ENCODE data around the gene CORIN.
A peak's percentile ranks its signal among the peaks of the same experiment; 100 is the strongest.

Gene CORIN

GRCh38 chr4:47639531-47639930 is 198.3 kb downstream of the CORIN start:
- DNase-seq, result no peak

- DNase-seq, result no peak
These were observed 206.7 kb downstream of the CORIN start for GRCh38 chr4:47631161-47631560.

GRCh38 chr4:47624031-47624441 is 213.8 kb downstream of the CORIN start:
- peak; percentile 93 for DNase-seq

GRCh38 chr4:47621181-47621580 is 216.7 kb downstream of the CORIN start:
- DNase-seq, result no peak

- no peak for DNase-seq
These were observed 218.2 kb downstream of the CORIN start for GRCh38 chr4:47619691-47620090.

GRCh38 chr4:47617607-47618006 is 220.3 kb downstream of the CORIN start:
- no peak for DNase-seq

- peak; percentile 39 for DNase-seq
These were observed 222.5 kb downstream of the CORIN start for GRCh38 chr4:47615385-47615784.

GRCh38 chr4:47612116-47613023 is 225.5 kb downstream of the CORIN start:
- peak; percentile 65 for DNase-seq

GRCh38 chr4:47606482-47606881 is 231.4 kb downstream of the CORIN start:
- DNase-seq, result no peak

- DNase-seq, result no peak
These were observed 239.0 kb downstream of the CORIN start for GRCh38 chr4:47598896-47599295.

- DNase-seq, result peak; percentile 14
These were observed 239.5 kb downstream of the CORIN start for GRCh38 chr4:47598320-47598719.

GRCh38 chr4:47597696-47598095 is 240.2 kb downstream of the CORIN start:
- DNase-seq, result no peak

- DNase-seq, result no peak
These were observed 247.5 kb downstream of the CORIN start for GRCh38 chr4:47590325-47590724.

GRCh38 chr4:47579235-47579634 is 258.6 kb downstream of the CORIN start:
- no peak for DNase-seq

- peak; percentile 2 for DNase-seq
These were observed 259.9 kb downstream of the CORIN start for GRCh38 chr4:47577779-47578553.

GRCh38 chr4:47572981-47573380 is 264.9 kb downstream of the CORIN start:
- no peak for DNase-seq

GRCh38 chr4:47570816-47571215 is 267.1 kb downstream of the CORIN start:
- no peak for DNase-seq

GRCh38 chr4:47567511-47567910 is 270.4 kb downstream of the CORIN start:
- DNase-seq, result no peak

GRCh38 chr4:47566969-47567368 is 270.9 kb downstream of the CORIN start:
- no peak for DNase-seq

GRCh38 chr4:47566566-47566965 is 271.3 kb downstream of the CORIN start:
- DNase-seq, result no peak

- peak; percentile 50 for DNase-seq
These were observed 275.6 kb downstream of the CORIN start for GRCh38 chr4:47562297-47562696.

GRCh38 chr4:47561331-47561730 is 276.5 kb downstream of the CORIN start:
- DNase-seq, result no peak

- DNase-seq, result no peak
These were observed 277.2 kb downstream of the CORIN start for GRCh38 chr4:47560682-47561081.

- DNase-seq, result no peak
These were observed 280.6 kb downstream of the CORIN start for GRCh38 chr4:47557255-47557654.

Data from fibroblast of skin of abdomen (primary cell).